HepG2 (cell line): ENCODE results near the gene HHEX.

Source experiments
- AGO1 ChIP-seq: fragments of 200-400 bp; formaldehyde crosslinking; IDR thresholded peaks from 2 replicates; pipeline ENCODE4 v1.6.1; 2017; ENCODE audit warnings: mild to moderate bottlenecking, low read depth, low read length, moderate library complexity; ENCODE audit not compliant: poor library complexity, severe bottlenecking
- CREB1 ChIP-seq, 2 experiments: fragments of 450-650 bp in 1 of 2; IDR thresholded peaks; 2 replicates each; pipeline ENCODE4 v1.6.1; 2016 to 2017; ENCODE audit warnings: control low read depth in 1 of 2, mild to moderate bottlenecking in 1 of 2, missing compliant biosample characterization in 1 of 2, missing genetic modification characterization in 1 of 2
- HMG20B ChIP-seq: conservative IDR thresholded peaks from 2 replicates; pipeline ENCODE4 v1.6.1; 2016; ENCODE audit warnings: missing genetic modification reagents, missing compliant biosample characterization
- MAFK ChIP-seq, 2 experiments: IDR thresholded peaks in 1 of 2; conservative IDR thresholded peaks in 1 of 2; 2 replicates each; pipeline ENCODE4 v1.6.1; 2011; ENCODE audit warnings: improper control_type of control experiment in 2 of 2, low read length in 2 of 2
- POLR2A ChIP-seq, 2 experiments: IDR thresholded peaks; 2 replicates each; pipeline ENCODE4 v1.6.1; 2011; ENCODE audit warnings: low read depth in 2 of 2, low read length in 2 of 2, mild to moderate bottlenecking in 1 of 2, moderate library complexity in 1 of 2; ENCODE audit not compliant: insufficient read depth in 1 of 2
- TCF12 ChIP-seq, 2 experiments: fragments of 450-650 bp in 1 of 2; sonication (generic) in 1 of 2; formaldehyde crosslinking in 1 of 2; IDR thresholded peaks; 2 replicates each; pipeline versions ENCODE4 v1.6.1 to v1.8.0; 2017 to 2022; ENCODE audit warnings: antibody characterized with exemption in 1 of 2, mild to moderate bottlenecking in 1 of 2, missing genetic modification reagents in 1 of 2, moderate library complexity in 1 of 2
- ZBTB20 ChIP-seq: sonication (generic); formaldehyde crosslinking; IDR thresholded peaks from 2 replicates; pipeline ENCODE4 v1.8.1; 2023; ENCODE audit warnings: missing genetic modification reagents, low read depth, mild to moderate bottlenecking, borderline replicate concordance
- TF ChIP-seq, protein P1 (sequence below), 2 experiments: sonication (generic) in 1 of 2; formaldehyde crosslinking in 1 of 2; IDR thresholded peaks; 2 replicates each; pipeline versions ENCODE4 v1.6.1 to v1.9.0; 2014 to 2022; ENCODE audit warnings: antibody characterized with exemption in 1 of 2, borderline replicate concordance in 1 of 2, inconsistent platforms in 1 of 2, low read depth in 1 of 2, missing genetic modification reagents in 1 of 2

DNA sequence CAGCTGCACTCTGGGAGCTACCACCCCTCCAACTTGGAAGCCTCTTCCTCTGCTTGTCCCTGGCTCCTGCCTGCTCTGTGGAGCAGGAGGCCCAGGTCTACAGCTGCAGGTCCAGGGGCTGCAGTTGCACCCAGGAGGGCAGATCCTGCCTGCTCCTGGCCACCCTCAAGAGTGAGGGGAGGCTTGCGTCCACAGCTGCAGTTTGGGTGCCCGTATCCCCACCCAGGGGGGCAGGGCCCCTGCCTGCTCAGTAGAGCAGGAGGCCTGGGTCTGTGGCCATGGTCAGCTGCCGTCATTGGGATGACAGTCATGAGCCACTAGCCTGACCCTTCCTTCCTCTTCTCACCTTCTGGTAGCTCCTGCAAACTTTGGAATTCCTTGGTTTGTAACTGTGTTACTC lies 25.1 kb downstream of the HHEX start:
- no peak for TF ChIP-seq TCF12 (IDR thresholded peaks at IDR 0.05)
- no peak for TF ChIP-seq TCF12 (CRISPR knock-in tag; IDR thresholded peaks at IDR 0.05)
- TF ChIP-seq HMG20B (CRISPR knock-in tag) = no peak
- TF ChIP-seq AGO1 = no peak
- TF ChIP-seq ZBTB20 = no peak
- TF ChIP-seq MAFK (conservative IDR thresholded peaks at IDR 0.05 in 1 of 2, IDR thresholded peaks at IDR 0.05 in 1 of 2; ENCODE audit: low read length in 2 of 2) = no peak
- no peak for TF ChIP-seq POLR2A (IDR thresholded peaks at IDR 0.05; ENCODE audit: insufficient read depth in 1 of 2, low read depth in 2 of 2, low read length in 2 of 2)
- TF ChIP-seq, protein P1, sequence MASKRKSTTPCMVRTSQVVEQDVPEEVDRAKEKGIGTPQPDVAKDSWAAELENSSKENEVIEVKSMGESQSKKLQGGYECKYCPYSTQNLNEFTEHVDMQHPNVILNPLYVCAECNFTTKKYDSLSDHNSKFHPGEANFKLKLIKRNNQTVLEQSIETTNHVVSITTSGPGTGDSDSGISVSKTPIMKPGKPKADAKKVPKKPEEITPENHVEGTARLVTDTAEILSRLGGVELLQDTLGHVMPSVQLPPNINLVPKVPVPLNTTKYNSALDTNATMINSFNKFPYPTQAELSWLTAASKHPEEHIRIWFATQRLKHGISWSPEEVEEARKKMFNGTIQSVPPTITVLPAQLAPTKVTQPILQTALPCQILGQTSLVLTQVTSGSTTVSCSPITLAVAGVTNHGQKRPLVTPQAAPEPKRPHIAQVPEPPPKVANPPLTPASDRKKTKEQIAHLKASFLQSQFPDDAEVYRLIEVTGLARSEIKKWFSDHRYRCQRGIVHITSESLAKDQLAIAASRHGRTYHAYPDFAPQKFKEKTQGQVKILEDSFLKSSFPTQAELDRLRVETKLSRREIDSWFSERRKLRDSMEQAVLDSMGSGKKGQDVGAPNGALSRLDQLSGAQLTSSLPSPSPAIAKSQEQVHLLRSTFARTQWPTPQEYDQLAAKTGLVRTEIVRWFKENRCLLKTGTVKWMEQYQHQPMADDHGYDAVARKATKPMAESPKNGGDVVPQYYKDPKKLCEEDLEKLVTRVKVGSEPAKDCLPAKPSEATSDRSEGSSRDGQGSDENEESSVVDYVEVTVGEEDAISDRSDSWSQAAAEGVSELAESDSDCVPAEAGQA (IDR thresholded peaks at IDR 0.05; ENCODE audit: low read depth) = no peak
- TF ChIP-seq, protein P1 (CRISPR knock-in tag; IDR thresholded peaks at IDR 0.05; ENCODE audit: borderline replicate concordance) = no peak
- no peak for TF ChIP-seq CREB1 (IDR thresholded peaks at IDR 0.05)
- TF ChIP-seq CREB1 (CRISPR knock-in tag; IDR thresholded peaks at IDR 0.05) = no peak
